Inflammatory macrophage treated with lipopolysaccharide for 1 hour (primary cell): ENCODE results near the gene CCDC192.

Experiments used
- DNase-seq, 2 donors: peaks; one replicate each; pipeline ENCODE4 v3.0.0-alpha.2; 2020 to 2022

The CCDC192 gene

GRCh38 chr5:127892467-127893207, 189.4 kb downstream of the CCDC192 start:
- no peak for DNase-seq

- DNase-seq = no peak
These were observed 190.0 kb downstream of the CCDC192 start for GRCh38 chr5:127893232-127893631.

- DNase-seq = no peak
These were observed 191.3 kb downstream of the CCDC192 start for GRCh38 chr5:127894461-127894860.

GRCh38 chr5:127898551-127899213, 195.5 kb downstream of the CCDC192 start:
- DNase-seq = peak in 1 of 2 donors; percentile 7

GRCh38 chr5:127899214-127899610, 196.0 kb downstream of the CCDC192 start:
- no peak for DNase-seq

- DNase-seq = no peak
These were observed 203.5 kb downstream of the CCDC192 start for GRCh38 chr5:127906562-127907204.

GRCh38 chr5:127907907-127908306, 204.7 kb downstream of the CCDC192 start:
- no peak for DNase-seq

GRCh38 chr5:127909066-127909465, 205.9 kb downstream of the CCDC192 start:
- DNase-seq = peak; percentile 7 to 17

- no peak for DNase-seq
These were observed 206.6 kb downstream of the CCDC192 start for GRCh38 chr5:127909821-127910220.

- DNase-seq = no peak
These were observed 207.2 kb downstream of the CCDC192 start for GRCh38 chr5:127910307-127910956.

- no peak for DNase-seq
These were observed 208.4 kb downstream of the CCDC192 start for GRCh38 chr5:127911619-127912018.

- no peak for DNase-seq
These were observed 209.2 kb downstream of the CCDC192 start for GRCh38 chr5:127912411-127912810.

GRCh38 chr5:127916885-127917573, 213.8 kb downstream of the CCDC192 start:
- DNase-seq = no peak

- DNase-seq = no peak
These were observed 216.0 kb downstream of the CCDC192 start for GRCh38 chr5:127919006-127919796.

- no peak for DNase-seq
These were observed 216.6 kb downstream of the CCDC192 start for GRCh38 chr5:127919818-127920217.

- DNase-seq = no peak
These were observed 217.7 kb downstream of the CCDC192 start for GRCh38 chr5:127920936-127921335.

GRCh38 chr5:127922603-127923002, 219.4 kb downstream of the CCDC192 start:
- no peak for DNase-seq

- no peak for DNase-seq
These were observed 220.8 kb downstream of the CCDC192 start for GRCh38 chr5:127923804-127924570.

GRCh38 chr5:127924606-127925005, 221.4 kb downstream of the CCDC192 start:
- no peak for DNase-seq

GRCh38 chr5:127925916-127926315, 222.7 kb downstream of the CCDC192 start:
- DNase-seq = no peak

- DNase-seq = no peak
These were observed 223.8 kb downstream of the CCDC192 start for GRCh38 chr5:127926974-127927373.
